Neural progenitor cell (in vitro differentiated cells): ENCODE results near the gene TIMM8A. TPM values are rescaled to one million over a fixed set of nuclear protein-coding genes. Genes with fewer than 3 reads are reported as not detected.

ENCODE experiments used
- DNase-seq: peaks from one replicate; pipeline ENCODE4 v3.0.0-alpha.2; 2016; ENCODE audit warnings: low spot score
- H2AFZ ChIP-seq: fragments of 200-600 bp; sonication (generic); replicated peaks from 2 replicates; pipeline ENCODE4 v1.6.1; 2016; ENCODE audit warnings: antibody characterized with exemption
- H3F3A ChIP-seq: fragments of 200-600 bp; sonication (generic); 2 replicates; pipeline ENCODE4 v1.6.1; 2016; ENCODE audit warnings: antibody characterized with exemption, low read depth
- H3K27ac ChIP-seq: fragments of 200-600 bp; sonication (generic); 2 replicates; pipeline ENCODE4 v1.5.1; 2016; ENCODE audit warnings: mild to moderate bottlenecking
- H3K27me3 ChIP-seq: fragments of 200-600 bp; sonication (generic); 2 replicates; pipeline ENCODE4 v1.6.1; 2016; ENCODE audit warnings: mild to moderate bottlenecking, moderate library complexity
- H3K36me3 ChIP-seq: fragments of 200-600 bp; sonication (generic); 2 replicates; pipeline ENCODE4 v1.5.1; 2016
- H3K4me1 ChIP-seq: fragments of 200-600 bp; sonication (generic); 2 replicates; pipeline ENCODE4 v1.6.1; 2016; ENCODE audit warnings: mixed run types
- H3K4me2 ChIP-seq: fragments of 200-600 bp; sonication (generic); 2 replicates; pipeline ENCODE4 v1.6.1; 2016
- H3K4me3 ChIP-seq: fragments of 200-600 bp; sonication (generic); 2 replicates; pipeline ENCODE4 v1.5.1; 2016
- H3K79me2 ChIP-seq: fragments of 200-600 bp; sonication (generic); 2 replicates; pipeline ENCODE4 v1.6.1; 2016; ENCODE audit warnings: low read depth
- H3K9ac ChIP-seq: fragments of 200-600 bp; sonication (generic); 2 replicates; pipeline ENCODE4 v1.6.1; 2016
- H3K9me3 ChIP-seq: fragments of 200-600 bp; sonication (generic); 2 replicates; pipeline ENCODE4 v1.5.1; 2016; ENCODE audit warnings: low read depth
- H4K20me1 ChIP-seq: fragments of 200-600 bp; sonication (generic); 2 replicates; pipeline ENCODE4 v1.6.1; 2016; ENCODE audit warnings: low read depth
- H3K27ac Mint-ChIP-seq: 3 replicates; pipeline ENCODE4 v1.8.0; 2021; ENCODE audit warnings: mixed read lengths
- H3K27me3 Mint-ChIP-seq: 2 replicates; pipeline ENCODE4 v1.8.0; 2022; ENCODE audit warnings: low read depth, mild to moderate bottlenecking, inconsistent platforms, moderate library complexity, mixed read lengths; ENCODE audit not compliant: insufficient read depth
- H3K36me3 Mint-ChIP-seq: 3 replicates; pipeline ENCODE4 v1.8.0; 2021; ENCODE audit warnings: mixed read lengths
- H3K4me1 Mint-ChIP-seq: 3 replicates; pipeline ENCODE4 v1.8.0; 2021; ENCODE audit warnings: mixed read lengths
- H3K4me3 Mint-ChIP-seq: 3 replicates; pipeline ENCODE4 v1.8.0; 2021; ENCODE audit warnings: mild to moderate bottlenecking, moderate library complexity, mixed read lengths
- H3K9me3 Mint-ChIP-seq: 3 replicates; pipeline ENCODE4 v1.8.0; 2020; ENCODE audit warnings: mixed read lengths
- EZH2 ChIP-seq: fragments of 200-600 bp; sonication (generic); IDR thresholded peaks from 2 replicates; pipeline ENCODE4 v1.6.1; 2017; ENCODE audit warnings: antibody characterized with exemption, mild to moderate bottlenecking, moderate library complexity
- EZH2phosphoT487 ChIP-seq: fragments of 200-600 bp; sonication (generic); IDR thresholded peaks from 2 replicates; pipeline ENCODE4 v1.6.1; 2017; ENCODE audit warnings: antibody characterized with exemption
- small RNA-seq: library from RNA; depleted of rRNA; stranded (forward); fragments of <200 nt; gene quantifications from one replicate; pipeline ENCODE3, GENCODE V24; 2015
- total RNA-seq: library from RNA; depleted of rRNA; stranded (reverse); fragments of >200 nt; gene quantifications from 2 replicates; pipeline ENCODE4 v1.2.3, GENCODE V29; 2015; ENCODE audit warnings: low replicate concordance

TIMM8A gene
- total RNA-seq, 1 donor from 2014 or later: 9.5 TPM

- TF ChIP-seq EZH2phosphoT487 (no peak), EZH2 (no peak)
- no peaks in the 10 kb centered on the region for H3K36me3 ChIP-seq
- no peak overlapping the region for H3K9ac ChIP-seq
- H3K9me3 ChIP-seq: no peaks in the 10 kb centered on the region
- no peak overlapping the region for H3K4me3 Mint-ChIP-seq
- H3K4me3 ChIP-seq: no peak overlapping the region
- H3K4me1 ChIP-seq: no peaks in the 10 kb centered on the region
- no peak overlapping the region for H2AFZ ChIP-seq
- H3K79me2 ChIP-seq: no peaks in the 10 kb centered on the region
- H3K27ac Mint-ChIP-seq: no peak overlapping the region
- no peaks in the 10 kb centered on the region for H4K20me1 ChIP-seq
- no peaks in the 10 kb centered on the region for H3K27me3 ChIP-seq
- peaks cover 12% of the 10 kb centered on the region for H3K9me3 Mint-ChIP-seq
- H3K4me2 ChIP-seq: no peak overlapping the region
- no peak overlapping the region for H3K27ac ChIP-seq
- no peaks in the 10 kb centered on the region for H3K4me1 Mint-ChIP-seq
- H3K36me3 Mint-ChIP-seq: no peaks in the 10 kb centered on the region
- no peak for DNase-seq
- no peaks in the 10 kb centered on the region for H3F3A ChIP-seq
- peaks cover 5% of the 10 kb centered on the region for H3K27me3 Mint-ChIP-seq
These were observed 44.8 kb downstream of the TIMM8A start for GRCh38 chrX:101303790-101304189.

Small RNA genes lying within 50 kb of the gene (small RNA-seq; reads per million reads assigned to genes)
- not detected for gene RNU6-934P

Other genes with a start within 250 kb of the TIMM8A start
- gene DRP2, start 129.0 kb downstream of the TIMM8A start, total RNA-seq: 1.4 and 2.2 TPM in 2 replicates
- not detected in 2 replicates for gene TAF7L, start 57.4 kb downstream of the TIMM8A start, total RNA-seq
- 0.03 TPM in 1 of 2 replicates, not detected in the other for gene BTK, start 37.4 kb upstream of the TIMM8A start, total RNA-seq
- 2,927 and 6,478 TPM in 2 replicates for gene RPL36A, start 42.3 kb upstream of the TIMM8A start, total RNA-seq
- 45.0 and 48.3 TPM in 2 replicates for gene GLA, start 59.2 kb upstream of the TIMM8A start, total RNA-seq
- 64.5 and 93.3 TPM in 2 replicates for gene HNRNPH2, start 59.5 kb upstream of the TIMM8A start, total RNA-seq
- gene ARMCX4, start 136.7 kb upstream of the TIMM8A start, total RNA-seq: 8.8 and 14.1 TPM in 2 replicates
- gene ARMCX1, start 201.8 kb upstream of the TIMM8A start, total RNA-seq: 30.8 and 41.9 TPM in 2 replicates